Measurements from ENCODE around the gene PTPRN2. TPM values are rescaled to one million over a fixed set of nuclear protein-coding genes. Genes with fewer than 3 reads are reported as not detected.

The PTPRN2 gene
- total and polyA plus RNA-seq, 2 of the 13 experiments (the other 11 are each of a cell fraction or from before 2014, with no cell fraction given): 2.5 to 24.2 TPM

DNA sequence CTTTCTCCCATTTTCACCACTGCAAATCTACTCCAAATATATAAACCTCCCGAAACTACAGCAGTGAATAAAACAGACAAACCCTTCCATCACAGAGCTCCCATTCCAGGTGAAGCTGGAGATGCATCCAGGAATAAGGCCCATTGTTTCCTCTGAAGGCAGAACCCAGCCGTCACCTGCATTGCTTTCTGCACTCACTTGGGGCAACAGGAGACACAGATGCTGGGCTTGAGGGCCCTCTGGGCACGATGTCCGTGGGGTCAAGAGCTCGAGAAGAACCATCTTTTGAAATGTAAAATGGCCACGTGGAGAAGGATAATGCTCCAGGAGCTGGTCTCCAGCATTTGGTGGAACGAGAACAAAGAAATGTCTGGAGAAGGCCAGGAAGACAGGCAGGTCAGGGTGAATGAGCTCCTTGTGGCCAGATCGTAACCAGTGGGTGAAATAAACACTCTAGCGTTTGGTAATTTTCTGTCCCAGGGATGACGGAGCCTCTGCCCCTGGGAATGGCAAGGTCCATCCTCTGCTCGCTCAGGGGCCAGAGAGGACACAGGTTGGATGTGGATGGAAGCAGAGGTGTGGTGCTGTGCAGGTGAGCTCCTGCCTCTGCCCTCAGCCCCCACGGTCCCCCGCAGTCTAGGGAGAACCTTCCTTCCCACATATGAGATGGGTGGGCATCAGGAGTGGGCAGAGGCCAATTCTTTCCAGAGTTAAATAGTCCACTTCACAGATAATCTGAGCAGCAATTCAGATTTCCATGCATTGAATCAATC lies 694.7 kb downstream of the PTPRN2 start (continued):
- TF ChIP-seq TIGD3 (CRISPR knock-in tag; IDR thresholded peaks at IDR 0.05; ENCODE audit: borderline replicate concordance) (no peak), MBD4 (IDR thresholded peaks at IDR 0.05; ENCODE audit: borderline replicate concordance, low read length) (no peak), ZSCAN9 (CRISPR knock-in tag; IDR thresholded peaks at IDR 0.05; ENCODE audit: borderline replicate concordance) (no peak), NR2F1 (CRISPR knock-in tag; IDR thresholded peaks at IDR 0.05) (no peak), AKAP8 (CRISPR knock-in tag; IDR thresholded peaks at IDR 0.05) (no peak), ZNF576 (CRISPR knock-in tag; IDR thresholded peaks at IDR 0.05) (no peak), PATZ1 (CRISPR knock-in tag; IDR thresholded peaks at IDR 0.05) (no peak), SRSF4 (IDR thresholded peaks at IDR 0.05; ENCODE audit: low read depth, low read length, poor library complexity, severe bottlenecking) (no peak)
